Adrenal gland (tissue), 5 donors: ENCODE data around the gene IQCN.

Experiments used
- POLR2A ChIP-seq, 2 donors: fragments of 450-650 bp; IDR thresholded peaks; one replicate each; pipeline ENCODE4 v1.6.1; 2017; ENCODE audit warnings: antibody characterized with exemption in 2 of 2, mild to moderate bottlenecking in 2 of 2, moderate library complexity in 1 of 2
- TF ChIP-seq, protein P1 (sequence below), 6 experiments: fragments of 450-650 bp in 4 of 6; fragments of 200-600 bp in 2 of 6; sonication (generic) in 1 of 6; IDR thresholded peaks; 1 replicate in 5 of 6; 2 replicates in 1 of 6; pipeline versions ENCODE4 v1.5.1 to v1.8.0; 2016 to 2021; ENCODE audit warnings: antibody characterized with exemption in 6 of 6, mild to moderate bottlenecking in 2 of 6, moderate library complexity in 1 of 6
- donor health status: DM: no; HTN: no; CAD: no.

DNA sequence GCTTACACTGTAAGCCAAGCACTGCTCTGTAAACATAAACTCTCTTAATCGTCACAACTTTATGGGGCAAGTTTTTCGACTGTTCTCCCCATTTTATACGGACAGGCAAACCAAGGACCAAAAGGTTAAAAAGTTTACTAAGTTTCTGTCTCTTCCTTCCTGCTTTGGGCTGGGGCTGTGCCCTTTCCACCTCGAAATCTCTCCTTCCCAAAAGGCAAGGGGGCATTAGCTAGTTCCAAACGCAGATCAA lies 4.9 kb upstream of the IQCN start:
- TF ChIP-seq POLR2A (IDR thresholded peaks at IDR 0.05) = no peak
- TF ChIP-seq, protein P1, sequence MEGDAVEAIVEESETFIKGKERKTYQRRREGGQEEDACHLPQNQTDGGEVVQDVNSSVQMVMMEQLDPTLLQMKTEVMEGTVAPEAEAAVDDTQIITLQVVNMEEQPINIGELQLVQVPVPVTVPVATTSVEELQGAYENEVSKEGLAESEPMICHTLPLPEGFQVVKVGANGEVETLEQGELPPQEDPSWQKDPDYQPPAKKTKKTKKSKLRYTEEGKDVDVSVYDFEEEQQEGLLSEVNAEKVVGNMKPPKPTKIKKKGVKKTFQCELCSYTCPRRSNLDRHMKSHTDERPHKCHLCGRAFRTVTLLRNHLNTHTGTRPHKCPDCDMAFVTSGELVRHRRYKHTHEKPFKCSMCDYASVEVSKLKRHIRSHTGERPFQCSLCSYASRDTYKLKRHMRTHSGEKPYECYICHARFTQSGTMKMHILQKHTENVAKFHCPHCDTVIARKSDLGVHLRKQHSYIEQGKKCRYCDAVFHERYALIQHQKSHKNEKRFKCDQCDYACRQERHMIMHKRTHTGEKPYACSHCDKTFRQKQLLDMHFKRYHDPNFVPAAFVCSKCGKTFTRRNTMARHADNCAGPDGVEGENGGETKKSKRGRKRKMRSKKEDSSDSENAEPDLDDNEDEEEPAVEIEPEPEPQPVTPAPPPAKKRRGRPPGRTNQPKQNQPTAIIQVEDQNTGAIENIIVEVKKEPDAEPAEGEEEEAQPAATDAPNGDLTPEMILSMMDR (IDR thresholded peaks at IDR 0.05) = no peak
